T47D (cell line): ENCODE data around the gene CCDC188.

ENCODE experiments used
- DNase-seq, 2 experiments: peaks; one replicate each; pipeline versions ENCODE4 v3.0.0 to v3.0.0-alpha.2; 2011 to 2012; ENCODE audit warnings: low read depth in 1 of 2, low spot score in 1 of 2
- JUND ChIP-seq: IDR thresholded peaks from 2 replicates; pipeline ENCODE4 v1.6.1; 2012; ENCODE audit warnings: low read depth
- in situ Hi-C: cut with HindIII; loops from 2 replicates; pipeline ENCODE4 v1.10.0; 2016; ENCODE audit warnings: low sequenced_read_pairs, low pct_unique_long_range_greater_than_20kb

Gene CCDC188

DNA sequence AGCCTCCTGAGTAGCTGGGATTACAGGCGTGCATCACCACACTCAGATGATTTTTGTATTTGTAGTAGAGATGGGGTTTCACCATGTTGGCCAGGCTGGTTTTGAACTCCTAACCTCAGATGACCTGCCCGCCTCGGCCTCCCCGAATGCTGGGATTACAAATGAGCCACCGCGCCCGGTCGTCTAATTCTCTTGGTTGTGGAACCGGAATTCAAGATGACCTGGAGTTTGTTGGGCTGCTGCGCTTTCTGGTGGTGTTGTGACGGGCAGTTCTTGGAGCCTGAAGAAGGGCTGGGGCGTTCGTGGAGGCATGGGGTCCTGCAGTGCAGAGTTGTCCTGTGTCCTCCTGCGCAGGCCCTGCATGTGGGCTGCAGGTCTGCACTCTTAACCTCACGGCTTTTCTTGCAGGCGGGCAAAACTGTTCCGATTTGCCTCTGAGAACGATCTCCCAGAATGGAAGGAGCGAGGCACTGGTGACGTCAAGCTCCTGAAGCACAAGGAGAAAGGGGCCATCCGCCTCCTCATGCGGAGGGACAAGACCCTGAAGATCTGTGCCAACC lies 28.9 kb downstream of the CCDC188 start:
- no peak for DNase-seq
- in situ Hi-C loops = no loop called here
- TF ChIP-seq JUND = no peak

DNA sequence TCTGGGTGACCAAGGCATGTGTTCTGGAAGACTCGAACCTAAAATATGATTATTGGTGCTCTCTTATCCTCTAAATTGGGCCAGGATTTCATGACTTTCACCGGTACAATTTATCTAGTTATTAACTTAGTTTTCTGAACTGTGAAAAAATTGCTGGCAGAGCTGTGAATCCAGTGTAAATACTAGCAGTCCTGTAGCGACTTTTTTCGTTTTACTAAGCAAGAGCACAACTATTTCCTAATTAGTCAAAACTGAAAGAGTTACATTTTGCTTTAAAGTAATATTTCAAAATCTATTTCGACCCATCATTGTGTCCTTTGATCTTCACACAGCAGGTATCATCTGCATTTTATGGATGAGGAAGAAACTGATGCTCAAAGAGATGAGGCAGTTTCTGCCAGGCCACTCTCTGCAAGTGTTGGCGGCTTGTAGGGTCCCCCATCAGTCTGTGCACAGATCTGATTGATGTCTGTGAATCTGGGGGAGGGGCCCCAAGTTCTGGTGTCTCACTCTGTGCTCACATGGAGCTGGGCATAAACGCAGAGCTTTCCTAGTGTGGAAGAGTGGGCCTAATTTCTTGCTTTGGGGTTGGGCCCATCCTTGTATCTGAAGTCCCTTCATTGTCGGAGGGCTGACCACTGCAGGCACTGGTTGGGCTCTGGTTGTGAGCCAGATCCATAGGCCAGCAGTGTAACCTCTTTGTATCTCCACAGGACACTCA lies 32.4 kb downstream of the CCDC188 start:
- in situ Hi-C loops = no loop called here
- no peak for DNase-seq

DNA sequence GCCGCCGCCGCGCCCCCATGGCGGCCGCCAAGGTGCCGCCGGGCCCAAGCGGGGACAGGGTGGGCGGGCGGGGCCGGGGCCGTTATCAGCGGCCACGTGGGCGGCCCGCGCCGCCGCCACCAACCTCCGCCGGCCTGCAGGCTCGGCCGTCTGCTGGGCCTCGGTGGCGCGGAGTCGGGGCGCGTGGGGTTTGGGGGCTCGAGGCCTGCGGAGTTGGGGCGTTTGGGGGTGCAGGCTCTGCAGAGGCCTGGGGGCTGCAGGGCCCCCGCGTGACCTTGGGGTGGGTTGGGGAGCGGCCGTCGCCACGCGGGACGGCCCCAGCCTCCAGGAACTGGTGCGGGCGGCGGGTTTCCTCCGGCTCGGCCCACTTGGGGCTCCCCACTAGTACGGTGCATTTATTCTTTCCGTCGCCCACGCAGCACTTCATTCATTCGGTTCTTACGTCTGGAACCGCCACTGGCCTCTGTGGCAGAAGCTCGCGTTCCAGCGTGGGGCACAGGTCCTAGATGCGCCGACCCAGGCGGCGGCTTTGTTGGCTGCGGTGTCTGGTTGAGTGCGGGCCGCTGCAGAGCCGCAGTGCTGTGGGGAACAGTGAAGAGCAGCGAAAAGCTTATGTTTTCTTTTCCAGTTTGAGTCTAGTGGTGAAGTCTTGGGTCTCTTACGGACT lies 33.1 kb downstream of the CCDC188 start:
- in situ Hi-C loops = no loop called here
- peak in 1 of 2 experiments; percentile 32 for DNase-seq
- TF ChIP-seq JUND = no peak

More for the DNA sequence above, 32.4 kb downstream of the CCDC188 start:
- TF ChIP-seq JUND = no peak

DNA sequence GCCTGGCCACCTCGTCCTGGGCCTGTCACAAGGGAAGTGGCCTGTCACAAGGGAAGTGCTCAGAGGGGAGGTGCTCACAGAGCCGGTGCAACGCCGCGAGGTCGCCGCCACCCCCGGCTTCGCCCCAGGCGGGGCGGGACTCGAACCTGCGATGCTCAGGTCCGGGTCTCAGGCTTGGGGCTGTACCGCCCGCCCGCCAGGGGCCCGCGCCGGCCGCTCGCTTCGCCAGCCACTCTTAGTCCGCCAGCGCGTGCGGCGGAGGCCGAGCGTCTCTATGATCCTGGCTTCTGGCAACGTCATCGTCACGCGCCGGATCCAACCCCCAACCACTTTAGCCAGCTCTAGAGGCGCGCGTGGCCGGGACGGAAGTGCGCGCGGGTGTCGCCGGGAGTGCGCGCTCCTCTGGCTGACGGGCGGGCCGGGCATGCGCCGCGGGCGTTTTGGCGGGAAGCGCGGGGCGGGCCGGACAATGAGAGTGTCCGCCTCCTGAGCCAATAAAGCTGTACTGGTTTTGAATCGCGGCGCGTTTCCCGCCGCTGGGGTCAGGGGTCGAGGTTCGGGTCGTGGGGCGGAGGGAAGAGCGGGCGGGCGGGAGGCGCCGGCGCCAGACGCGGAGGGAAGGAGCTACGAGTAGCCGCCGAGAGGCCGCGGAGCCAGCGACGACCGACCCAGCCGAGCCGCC lies 33.8 kb downstream of the CCDC188 start, which contains the start of gene TRMT2A:
TSS of gene TRMT2A (minus strand) at position 276 of the 682 bp plus-strand sequence. CDS start 320 bp downstream, outside the sequence.
- no peak for TF ChIP-seq JUND
- in situ Hi-C loops = no loop called here
- peak; percentile 91 to 97 for DNase-seq

DNA sequence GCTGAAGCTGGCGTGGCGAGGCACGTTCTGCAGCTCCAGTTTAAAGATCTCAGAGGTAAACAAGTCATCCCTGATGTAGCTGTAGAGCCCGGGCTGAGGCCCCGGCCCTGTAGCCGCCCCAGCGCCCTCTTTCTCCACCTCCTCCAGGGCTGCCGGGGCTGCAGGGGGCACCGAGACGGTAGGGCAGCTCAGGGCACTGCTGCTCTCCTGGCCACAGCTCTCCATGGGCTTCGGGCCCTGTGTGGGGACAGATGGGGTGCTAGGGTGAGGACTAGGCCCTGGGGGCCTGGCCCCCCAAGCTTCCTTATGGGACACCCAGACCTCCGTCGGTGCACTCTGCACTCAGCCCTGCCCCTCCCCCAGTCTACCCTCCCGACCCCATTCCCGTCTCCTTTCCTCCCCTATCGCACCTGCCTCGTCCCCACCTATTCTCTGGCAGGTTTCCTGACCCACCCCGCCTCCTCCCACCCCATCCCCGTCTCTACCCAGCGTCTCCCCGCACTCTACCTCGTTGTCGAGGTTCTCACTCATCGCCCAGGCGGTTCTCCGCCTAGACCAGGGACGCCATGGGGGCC lies 34.4 kb downstream of the CCDC188 start:
- in situ Hi-C loops = no loop called here
- no peak for TF ChIP-seq JUND
- DNase-seq = no peak

DNA sequence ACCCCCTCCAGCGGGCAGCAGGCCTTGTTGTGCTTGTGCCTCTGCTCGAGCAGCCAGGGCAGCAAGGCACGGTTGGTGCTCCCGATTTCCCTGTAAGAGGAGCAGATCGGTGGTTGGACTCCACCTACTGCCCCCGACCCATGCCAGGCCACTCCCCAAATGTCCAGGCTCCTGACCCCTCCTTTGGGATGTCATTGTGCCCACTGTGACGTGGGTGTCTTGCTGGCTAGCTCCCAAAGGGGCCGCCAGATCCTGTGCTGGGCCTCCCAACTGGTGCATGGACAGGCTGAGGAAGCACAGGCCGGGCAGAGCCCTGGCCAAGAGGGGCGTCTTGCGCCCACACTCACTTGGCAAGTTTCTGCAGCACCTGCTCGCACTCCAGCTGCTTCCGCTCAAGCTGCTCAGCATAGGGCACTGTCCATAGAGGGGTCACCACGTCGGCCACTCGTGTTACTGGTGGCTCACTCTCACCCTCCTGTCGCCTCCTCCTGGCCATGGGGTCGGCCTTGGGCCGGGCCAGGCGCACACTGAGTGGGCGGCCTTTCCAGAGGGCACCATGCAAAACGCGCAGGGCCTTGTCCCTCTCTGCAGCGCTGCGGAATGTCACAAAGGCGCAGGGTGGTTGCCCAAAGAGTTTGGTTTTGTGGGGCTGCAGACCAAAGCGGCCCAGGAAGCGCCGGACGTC lies 35.0 kb downstream of the CCDC188 start, which contains the start of gene RANBP1:
TSS of gene RANBP1 (plus strand) at position 414 of the 685 bp plus-strand sequence. CDS start at position 495, 81 bp downstream.
- no peak for TF ChIP-seq JUND
- no peak for DNase-seq
- in situ Hi-C loops = no loop called here

DNA sequence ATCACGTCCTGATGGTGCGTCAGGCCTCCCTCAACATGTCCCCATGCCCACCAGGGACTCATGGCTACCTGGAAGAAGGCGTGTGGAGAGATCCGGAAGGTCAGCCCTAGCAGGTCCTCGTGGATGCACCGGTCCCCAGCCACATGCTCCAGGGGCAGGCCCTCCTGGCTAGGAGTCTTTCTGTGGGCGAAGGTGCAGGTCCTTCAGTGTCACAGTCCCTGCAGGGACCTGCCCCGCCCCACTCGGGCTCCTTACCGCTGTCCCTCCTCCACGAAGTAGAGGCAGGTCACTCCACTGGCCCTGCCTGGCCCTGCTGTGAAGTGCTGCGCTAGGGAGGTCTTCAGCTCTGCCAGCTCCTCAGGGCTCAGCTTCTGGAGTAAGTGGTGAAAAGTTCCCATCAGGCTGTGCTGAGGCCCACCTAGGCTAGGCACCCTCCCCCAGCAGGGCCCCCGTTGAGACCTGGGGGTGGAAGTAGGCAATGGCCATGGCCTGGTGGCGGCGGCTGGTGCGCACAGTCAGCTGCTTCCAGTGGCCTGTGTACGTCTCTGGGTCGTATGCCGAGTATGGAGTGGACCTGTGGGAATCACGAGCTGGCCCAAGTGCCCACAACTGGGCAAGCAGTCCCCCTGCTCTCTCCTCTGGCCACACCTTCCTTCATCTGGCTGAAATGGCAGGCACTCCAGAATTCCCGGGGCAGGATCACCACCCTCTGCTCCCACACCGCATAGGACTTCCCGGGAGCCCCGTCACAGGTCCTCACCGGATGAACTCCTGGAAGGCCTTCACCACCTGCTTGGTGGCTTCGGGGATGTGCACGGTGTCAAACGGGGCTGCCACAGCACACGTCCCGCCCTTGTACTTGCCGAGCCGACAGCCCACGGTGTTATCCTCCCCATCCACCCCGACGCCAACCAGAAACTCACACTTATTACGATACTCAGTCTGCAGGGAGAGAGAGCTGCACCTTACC lies 36.1 kb downstream of the CCDC188 start:
- in situ Hi-C loops = no loop called here

DNA sequence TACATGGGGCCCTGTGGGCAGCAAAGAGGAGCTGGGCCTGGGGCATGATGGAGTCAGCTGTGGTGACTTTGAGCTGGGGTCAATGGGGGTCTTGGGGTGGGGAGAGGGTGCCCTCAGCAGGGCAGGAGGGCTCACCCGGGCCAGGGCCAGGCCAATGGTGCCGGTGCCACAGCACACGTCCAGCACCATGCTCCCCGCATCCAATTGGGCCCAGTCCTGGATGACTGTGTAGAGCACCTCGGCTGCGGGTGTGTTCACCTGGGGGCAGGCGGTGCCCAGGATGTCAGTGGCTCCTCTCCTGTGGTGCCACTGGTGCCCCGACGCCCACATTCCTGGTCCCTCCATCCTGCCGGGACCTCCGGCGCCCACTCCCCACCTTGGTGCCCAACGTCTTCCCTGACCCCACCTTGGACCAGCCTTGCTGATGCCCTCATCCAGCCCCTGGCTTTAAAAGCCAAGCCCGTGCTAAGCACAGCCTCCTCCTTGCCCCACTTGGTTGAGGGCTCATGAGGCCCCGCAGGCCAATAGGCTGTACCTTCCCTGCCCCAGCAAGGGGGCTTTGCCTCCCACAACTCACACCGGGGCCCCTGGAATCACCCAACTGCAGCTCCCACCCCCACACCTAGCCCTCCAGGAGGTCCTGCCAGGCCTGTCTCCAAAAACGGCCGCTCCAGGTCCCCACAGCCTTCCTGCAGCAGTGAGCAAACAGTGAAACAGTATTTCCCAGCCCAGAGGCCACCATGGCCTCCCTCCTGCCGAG lies 37.1 kb downstream of the CCDC188 start:
- in situ Hi-C loops = no loop called here
- TF ChIP-seq JUND = no peak
- DNase-seq = no peak

More for the DNA sequence above, 36.1 kb downstream of the CCDC188 start:
- no peak for DNase-seq
- TF ChIP-seq JUND = no peak

DNA sequence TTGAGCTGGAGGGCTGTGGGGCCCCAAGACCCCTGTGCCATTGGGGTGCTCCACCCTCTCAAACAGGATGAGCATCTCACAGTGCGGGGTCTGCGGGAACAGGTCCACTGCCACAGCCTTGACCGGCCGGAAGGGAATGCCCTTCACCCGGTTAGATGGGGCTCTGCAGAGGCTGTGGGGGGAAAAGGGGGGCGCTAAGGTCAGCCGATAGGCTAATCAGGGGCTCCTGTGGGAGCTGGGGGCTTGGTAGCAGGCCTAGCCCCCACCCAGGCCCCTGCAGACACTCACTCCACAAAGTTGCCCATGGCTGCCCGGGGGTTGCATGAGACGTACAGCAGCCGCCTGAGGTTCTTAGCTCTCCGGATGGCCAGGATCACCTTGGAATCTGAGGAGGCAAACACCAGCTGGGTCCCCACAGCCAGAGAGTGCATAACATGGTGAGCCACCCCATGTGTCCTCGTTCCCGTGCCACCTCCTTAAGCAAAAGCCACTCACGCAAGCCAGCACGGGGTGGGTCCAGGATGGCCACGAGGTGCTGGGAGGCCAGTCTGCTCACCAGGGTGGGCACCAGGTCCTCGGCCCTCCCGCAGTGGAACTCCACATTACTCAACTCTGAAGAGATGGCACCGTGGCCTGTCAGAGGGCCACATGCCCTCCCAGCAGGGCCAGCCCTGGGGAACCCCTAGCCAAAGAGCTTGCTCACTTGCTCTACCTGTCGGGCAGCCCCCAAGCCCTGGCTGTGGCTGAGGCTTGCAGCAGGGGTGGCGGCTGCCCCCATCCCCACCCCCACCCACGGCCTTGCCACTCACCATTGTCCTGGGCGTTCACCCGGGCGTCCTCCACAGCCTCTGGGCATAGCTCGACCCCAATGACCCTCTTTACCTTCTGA lies 38.0 kb downstream of the CCDC188 start:
- no peak for DNase-seq
- in situ Hi-C loops = no loop called here

More for the DNA sequence above, 38.0 kb downstream of the CCDC188 start:
- no peak for TF ChIP-seq JUND
